ENCODE data around the gene HHIPL1.

Gene HHIPL1

GRCh38 chr14:99654235-99654985 lies 9.5 kb downstream of the HHIPL1 start:
- no peak overlapping the region for H3K4me3 ChIP-seq (ENCODE audit: low read length)
- H3K9me2 ChIP-seq (replicated peaks; ENCODE audit: control insufficient read depth, low read length): no peaks in the 10 kb centered on the region
- H3F3A ChIP-seq (ENCODE audit: control insufficient read depth, insufficient read depth): no peaks in the 10 kb centered on the region
- H3K4me1 ChIP-seq (ENCODE audit: control insufficient read depth, low read length): no peaks in the 10 kb centered on the region
- no peaks in the 10 kb centered on the region for H3K36me3 ChIP-seq (ENCODE audit: control insufficient read depth, low read length)
- no peak overlapping the region for H3K27ac ChIP-seq (ENCODE audit: low read depth, low read length)
- no peak overlapping the region for H3K4me2 ChIP-seq (ENCODE audit: low read length)
- H3K79me2 ChIP-seq (ENCODE audit: control insufficient read depth, low read length): no peaks in the 10 kb centered on the region
- H3K27me3 ChIP-seq (ENCODE audit: control insufficient read depth, low read length): no peaks in the 10 kb centered on the region
- no peak for TF ChIP-seq CTCF (IDR thresholded peaks at IDR 0.05; ENCODE audit: low read depth, low read length, poor library complexity, severe bottlenecking)
- TF ChIP-seq EZH2phosphoT487 (IDR thresholded peaks at IDR 0.05; ENCODE audit: borderline replicate concordance, low read length): no peak
- no peaks in the 10 kb centered on the region for H3K9me3 ChIP-seq (ENCODE audit: control insufficient read depth, insufficient read depth, low read length)
- no peaks in the 10 kb centered on the region for H4K20me1 ChIP-seq (ENCODE audit: control insufficient read depth, insufficient read depth, low read depth, low read length)

DNA sequence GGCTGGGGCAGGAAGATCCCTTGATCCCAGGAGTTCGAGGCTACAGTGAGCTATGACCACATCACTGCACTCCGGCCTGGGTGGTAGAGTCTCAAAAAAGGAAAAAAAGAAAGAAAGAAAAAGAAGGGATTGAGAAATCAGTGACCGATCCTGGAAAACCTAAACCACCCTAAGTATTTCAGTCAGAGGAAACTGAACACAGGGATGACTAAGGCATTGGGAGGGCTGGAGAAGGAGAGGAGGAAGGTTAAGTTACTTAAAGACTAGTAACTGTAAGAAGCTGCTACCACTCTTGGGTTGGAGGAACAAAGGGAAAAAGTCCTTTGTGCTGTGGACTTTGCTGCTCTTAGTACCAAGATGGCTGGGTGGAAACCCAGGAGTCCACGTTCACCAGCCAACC lies 10.6 kb downstream of the HHIPL1 start:
- no peaks in the 10 kb centered on the region for H3K79me2 ChIP-seq (ENCODE audit: control insufficient read depth, low read length)
- H3K4me2 ChIP-seq (ENCODE audit: low read length): no peak overlapping the region
- TF ChIP-seq EZH2phosphoT487 (IDR thresholded peaks at IDR 0.05; ENCODE audit: borderline replicate concordance, low read length) (no peak), CTCF (IDR thresholded peaks at IDR 0.05; ENCODE audit: low read depth, low read length, poor library complexity, severe bottlenecking) (no peak)
- H3K36me3 ChIP-seq (ENCODE audit: control insufficient read depth, low read length): no peaks in the 10 kb centered on the region
- H3K9me2 ChIP-seq (replicated peaks; ENCODE audit: control insufficient read depth, low read length): no peaks in the 10 kb centered on the region
- no peaks in the 10 kb centered on the region for H3F3A ChIP-seq (ENCODE audit: control insufficient read depth, insufficient read depth)
- no peak overlapping the region for H3K27ac ChIP-seq (ENCODE audit: low read depth, low read length)
- H4K20me1 ChIP-seq (ENCODE audit: control insufficient read depth, insufficient read depth, low read depth, low read length): no peaks in the 10 kb centered on the region
- H3K4me3 ChIP-seq (ENCODE audit: low read length): no peak overlapping the region
- no peaks in the 10 kb centered on the region for H3K4me1 ChIP-seq (ENCODE audit: control insufficient read depth, low read length)
- no peaks in the 10 kb centered on the region for H3K9me3 ChIP-seq (ENCODE audit: control insufficient read depth, insufficient read depth, low read length)
- H3K27me3 ChIP-seq (ENCODE audit: control insufficient read depth, low read length): no peaks in the 10 kb centered on the region

DNA sequence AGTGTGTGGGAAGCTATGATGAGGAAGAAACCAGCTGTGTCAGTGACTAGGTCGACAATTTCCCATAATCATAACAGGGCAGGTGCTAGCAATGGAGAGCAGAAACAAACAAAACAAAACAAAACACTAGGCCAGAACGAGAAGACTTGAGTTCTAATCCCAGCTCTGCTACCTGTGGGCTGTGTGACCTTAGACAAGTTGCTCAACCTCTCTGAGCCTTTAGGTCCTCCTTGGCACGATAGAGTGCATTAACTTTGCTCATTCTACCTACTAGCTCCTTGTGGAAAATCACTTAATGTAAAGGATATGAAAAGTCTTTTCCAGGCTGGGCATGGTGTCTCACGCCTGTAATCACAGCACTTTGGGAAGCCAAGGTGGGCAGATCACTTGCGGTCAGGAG lies 11.2 kb downstream of the HHIPL1 start:
- Histone ChIP-seq H3F3A (ENCODE audit: control insufficient read depth, insufficient read depth) (no peaks in the 10 kb centered on the region), H3K9me3 (ENCODE audit: control insufficient read depth, insufficient read depth, low read length) (no peaks in the 10 kb centered on the region), H3K4me1 (ENCODE audit: control insufficient read depth, low read length) (no peaks in the 10 kb centered on the region), H3K4me3 (ENCODE audit: low read length) (no peak overlapping the region), H3K9me2 (replicated peaks; ENCODE audit: control insufficient read depth, low read length) (no peaks in the 10 kb centered on the region), H3K36me3 (ENCODE audit: control insufficient read depth, low read length) (no peaks in the 10 kb centered on the region), H3K27me3 (ENCODE audit: control insufficient read depth, low read length) (no peaks in the 10 kb centered on the region), H4K20me1 (ENCODE audit: control insufficient read depth, insufficient read depth, low read depth, low read length) (no peaks in the 10 kb centered on the region), H3K4me2 (ENCODE audit: low read length) (no peak overlapping the region), H3K79me2 (ENCODE audit: control insufficient read depth, low read length) (no peaks in the 10 kb centered on the region), H3K27ac (ENCODE audit: low read depth, low read length) (no peak overlapping the region)
- TF ChIP-seq EZH2phosphoT487 (IDR thresholded peaks at IDR 0.05; ENCODE audit: borderline replicate concordance, low read length) (no peak), CTCF (IDR thresholded peaks at IDR 0.05; ENCODE audit: low read depth, low read length, poor library complexity, severe bottlenecking) (no peak)

Measured in DOHH2 (cell line).